Stomach (tissue), 4 donors: ENCODE results near the gene NPAS3.

Source experiments
- EP300 ChIP-seq: sonication (generic); formaldehyde crosslinking; IDR thresholded peaks from one replicate; pipeline ENCODE4 v1.6.1; 2017; ENCODE audit warnings: antibody characterized with exemption
- TF ChIP-seq, protein P1 (sequence below), 7 experiments: fragments of 450-650 bp in 4 of 7; fragments of 200-600 bp in 3 of 7; sonication (generic) in 3 of 7; IDR thresholded peaks; one replicate each; pipeline ENCODE4 v1.5.1; 2016 to 2019; ENCODE audit warnings: antibody characterized with exemption in 7 of 7, control low read depth in 2 of 7, mild to moderate bottlenecking in 1 of 7

DNA sequence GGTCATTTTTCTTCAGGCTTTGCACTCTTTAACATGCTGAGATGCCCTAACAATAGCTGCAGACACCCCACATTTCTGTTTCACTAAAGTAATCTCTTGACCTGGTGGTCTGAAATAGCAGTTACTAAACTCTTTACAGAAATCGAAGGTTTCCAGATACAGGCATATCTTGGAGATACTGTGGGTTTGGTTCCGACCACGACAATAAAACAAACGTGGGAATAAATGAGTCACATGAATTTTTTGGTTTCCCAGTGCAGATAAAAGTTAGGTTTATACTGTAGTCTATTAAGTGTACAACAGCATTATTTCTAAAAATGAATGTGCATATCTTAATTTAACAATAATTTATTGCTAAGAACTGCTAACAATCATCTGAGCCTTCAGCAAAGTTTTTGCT, 803.5 kb downstream of the NPAS3 start:
- TF ChIP-seq EP300, result no peak
- TF ChIP-seq, protein P1, sequence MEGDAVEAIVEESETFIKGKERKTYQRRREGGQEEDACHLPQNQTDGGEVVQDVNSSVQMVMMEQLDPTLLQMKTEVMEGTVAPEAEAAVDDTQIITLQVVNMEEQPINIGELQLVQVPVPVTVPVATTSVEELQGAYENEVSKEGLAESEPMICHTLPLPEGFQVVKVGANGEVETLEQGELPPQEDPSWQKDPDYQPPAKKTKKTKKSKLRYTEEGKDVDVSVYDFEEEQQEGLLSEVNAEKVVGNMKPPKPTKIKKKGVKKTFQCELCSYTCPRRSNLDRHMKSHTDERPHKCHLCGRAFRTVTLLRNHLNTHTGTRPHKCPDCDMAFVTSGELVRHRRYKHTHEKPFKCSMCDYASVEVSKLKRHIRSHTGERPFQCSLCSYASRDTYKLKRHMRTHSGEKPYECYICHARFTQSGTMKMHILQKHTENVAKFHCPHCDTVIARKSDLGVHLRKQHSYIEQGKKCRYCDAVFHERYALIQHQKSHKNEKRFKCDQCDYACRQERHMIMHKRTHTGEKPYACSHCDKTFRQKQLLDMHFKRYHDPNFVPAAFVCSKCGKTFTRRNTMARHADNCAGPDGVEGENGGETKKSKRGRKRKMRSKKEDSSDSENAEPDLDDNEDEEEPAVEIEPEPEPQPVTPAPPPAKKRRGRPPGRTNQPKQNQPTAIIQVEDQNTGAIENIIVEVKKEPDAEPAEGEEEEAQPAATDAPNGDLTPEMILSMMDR (IDR thresholded peaks at IDR 0.05), result no peak
